PC-3 (cell line): ENCODE results near the gene KRT85. TPM values are rescaled to one million over a fixed set of nuclear protein-coding genes. Genes with fewer than 3 reads are reported as not detected.
A peak's percentile ranks its signal among the peaks of the same experiment; 100 is the strongest.

Source experiments
- ATAC-seq: fragments of 200-7000 bp; cut with Tn5 transposase; 2 replicates; pipeline ENCODE4 v1.9.1; 2020; ENCODE audit warnings: mild to moderate bottlenecking, moderate library complexity
- BruUV-seq: library from RNA; stranded (reverse); fragments of 400-500 nt; replicated peaks from 2 replicates; lab custom pipeline; 2021; lab: Mats Ljungman, UMichigan
- CTCF ChIA-PET: fragments of 300-600 bp; sonication (Branson Sonifier 250); formaldehyde crosslinking; loops from one replicate; lab custom pipeline; 2022; ENCODE audit warnings: antibody characterized with exemption; lab: Charles Lee
- POLR2A ChIA-PET: fragments of 300-600 bp; sonication (Branson Sonifier 250); formaldehyde crosslinking; loops from one replicate; lab custom pipeline; 2022; ENCODE audit warnings: antibody characterized with exemption; ENCODE audit not compliant: unreplicated experiment; lab: Charles Lee
- DNase-seq: peaks from one replicate; pipeline ENCODE4 v3.0.0-alpha.2; 2015
- H2AFZ ChIP-seq: fragments of 300-600 bp; sonication (generic); 2 replicates; pipeline ENCODE4 v1.6.0; 2016; ENCODE audit warnings: antibody characterized with exemption, low read length
- H3F3A ChIP-seq: fragments of 300-600 bp; sonication (generic); one replicate; pipeline ENCODE4 v1.6.0; 2017; ENCODE audit warnings: antibody characterized with exemption, low read length, control low read depth, mild to moderate bottlenecking; ENCODE audit not compliant: unreplicated experiment
- H3K27ac ChIP-seq: fragments of 300-600 bp; sonication (generic); 2 replicates; pipeline ENCODE4 v1.5.1; 2016; ENCODE audit warnings: mild to moderate bottlenecking, low read length
- H3K27me3 ChIP-seq: fragments of 300-600 bp; sonication (generic); 2 replicates; pipeline ENCODE4 v1.6.1; 2016; ENCODE audit warnings: low read length, mixed read lengths
- H3K36me3 ChIP-seq: fragments of 300-600 bp; sonication (generic); 2 replicates; pipeline ENCODE4 v1.6.1; 2016; ENCODE audit warnings: low read depth, mixed run types, low read length, mixed read lengths
- H3K4me1 ChIP-seq: fragments of 300-600 bp; sonication (generic); 2 replicates; pipeline ENCODE4 v1.5.1; 2016; ENCODE audit warnings: low read length; ENCODE audit not compliant: insufficient read depth
- H3K4me2 ChIP-seq: fragments of 300-600 bp; sonication (generic); 2 replicates; pipeline ENCODE4 v1.6.0; 2016; ENCODE audit warnings: low read length
- H3K4me3 ChIP-seq: fragments of 300-600 bp; sonication (generic); 2 replicates; pipeline ENCODE4 v1.5.1; 2016; ENCODE audit warnings: mild to moderate bottlenecking, low read length, mixed read lengths
- H3K79me2 ChIP-seq: fragments of 300-600 bp; sonication (generic); 2 replicates; pipeline ENCODE4 v1.6.1; 2017; ENCODE audit warnings: low read length, mixed read lengths
- H3K9ac ChIP-seq: fragments of 300-600 bp; sonication (generic); 2 replicates; pipeline ENCODE4 v1.6.0; 2016; ENCODE audit warnings: mild to moderate bottlenecking, low read length
- H3K9me2 ChIP-seq: fragments of 300-600 bp; sonication (generic); replicated peaks from 2 replicates; pipeline ENCODE4 v1.6.1; 2016; ENCODE audit warnings: mixed run types, low read length, mixed read lengths
- H3K9me3 ChIP-seq: fragments of 300-600 bp; sonication (generic); 2 replicates; pipeline ENCODE4 v1.6.1; 2016; ENCODE audit warnings: low read length, mixed read lengths
- H4K20me1 ChIP-seq: fragments of 300-600 bp; sonication (generic); 2 replicates; pipeline ENCODE4 v1.6.1; 2016; ENCODE audit warnings: low read length, mixed read lengths
- EZH2 ChIP-seq: fragments of 300-600 bp; sonication (generic); IDR thresholded peaks from one replicate; pipeline ENCODE4 v1.6.1; 2017; ENCODE audit warnings: antibody characterized with exemption, mild to moderate bottlenecking, low read length; ENCODE audit not compliant: unreplicated experiment
- EZH2phosphoT487 ChIP-seq: fragments of 300-600 bp; sonication (generic); IDR thresholded peaks from 2 replicates; pipeline ENCODE4 v1.6.1; 2018; ENCODE audit warnings: mild to moderate bottlenecking, antibody characterized with exemption, low read length, borderline replicate concordance
- intact Hi-C: fragments of 100-400 bp; cut with micrococcal nuclease; formaldehyde crosslinking; loops from 2 replicates; pipeline ENCODE4 v1.9.0; 2023
- total RNA-seq: library from RNA; depleted of rRNA; stranded (reverse); fragments of >200 nt; gene quantifications from 2 replicates; pipeline ENCODE4 v1.2.3, GENCODE V29; 2014
- TF ChIP-seq, protein P1 (sequence below): fragments of 300-600 bp; sonication (generic); conservative IDR thresholded peaks from 2 replicates; pipeline ENCODE4 v1.5.1; 2017; ENCODE audit warnings: antibody characterized with exemption, low read depth, mild to moderate bottlenecking, low read length

The KRT85 gene
- total RNA-seq, 1 experiment from 2014 or later: not detected

GRCh38 chr12:52415870-52416750 is 48.8 kb upstream of the KRT85 start:
- H3F3A ChIP-seq: no peaks in the 10 kb centered on the region
- no peaks in the 10 kb centered on the region for H3K9me3 ChIP-seq
- no peaks in the 10 kb centered on the region for H3K36me3 ChIP-seq
- H2AFZ ChIP-seq: no peak overlapping the region
- no peak for ATAC-seq
- intact Hi-C loops: no loop called here
- no peak overlapping the region for H3K9ac ChIP-seq
- CTCF ChIA-PET: no interaction called here
- no peak overlapping the region for H3K4me3 ChIP-seq
- DNase-seq: peak; percentile 70
- no peak overlapping the region for H3K27ac ChIP-seq
- H3K27me3 ChIP-seq: no peaks in the 10 kb centered on the region
- H3K9me2 ChIP-seq: no peaks in the 10 kb centered on the region
- H3K4me2 ChIP-seq: no peak overlapping the region
- BruUV-seq: no TSS peak
- H3K79me2 ChIP-seq: no peaks in the 10 kb centered on the region
- peaks cover 5% of the 10 kb centered on the region; the same call in 1 of the 2 replicates for H3K4me1 ChIP-seq
- no peaks in the 10 kb centered on the region for H4K20me1 ChIP-seq
- TF ChIP-seq, protein P1, sequence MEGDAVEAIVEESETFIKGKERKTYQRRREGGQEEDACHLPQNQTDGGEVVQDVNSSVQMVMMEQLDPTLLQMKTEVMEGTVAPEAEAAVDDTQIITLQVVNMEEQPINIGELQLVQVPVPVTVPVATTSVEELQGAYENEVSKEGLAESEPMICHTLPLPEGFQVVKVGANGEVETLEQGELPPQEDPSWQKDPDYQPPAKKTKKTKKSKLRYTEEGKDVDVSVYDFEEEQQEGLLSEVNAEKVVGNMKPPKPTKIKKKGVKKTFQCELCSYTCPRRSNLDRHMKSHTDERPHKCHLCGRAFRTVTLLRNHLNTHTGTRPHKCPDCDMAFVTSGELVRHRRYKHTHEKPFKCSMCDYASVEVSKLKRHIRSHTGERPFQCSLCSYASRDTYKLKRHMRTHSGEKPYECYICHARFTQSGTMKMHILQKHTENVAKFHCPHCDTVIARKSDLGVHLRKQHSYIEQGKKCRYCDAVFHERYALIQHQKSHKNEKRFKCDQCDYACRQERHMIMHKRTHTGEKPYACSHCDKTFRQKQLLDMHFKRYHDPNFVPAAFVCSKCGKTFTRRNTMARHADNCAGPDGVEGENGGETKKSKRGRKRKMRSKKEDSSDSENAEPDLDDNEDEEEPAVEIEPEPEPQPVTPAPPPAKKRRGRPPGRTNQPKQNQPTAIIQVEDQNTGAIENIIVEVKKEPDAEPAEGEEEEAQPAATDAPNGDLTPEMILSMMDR: no peak
- TF ChIP-seq EZH2phosphoT487 (no peak), EZH2 (no peak)
- POLR2A ChIA-PET: no interaction called here

DNA sequence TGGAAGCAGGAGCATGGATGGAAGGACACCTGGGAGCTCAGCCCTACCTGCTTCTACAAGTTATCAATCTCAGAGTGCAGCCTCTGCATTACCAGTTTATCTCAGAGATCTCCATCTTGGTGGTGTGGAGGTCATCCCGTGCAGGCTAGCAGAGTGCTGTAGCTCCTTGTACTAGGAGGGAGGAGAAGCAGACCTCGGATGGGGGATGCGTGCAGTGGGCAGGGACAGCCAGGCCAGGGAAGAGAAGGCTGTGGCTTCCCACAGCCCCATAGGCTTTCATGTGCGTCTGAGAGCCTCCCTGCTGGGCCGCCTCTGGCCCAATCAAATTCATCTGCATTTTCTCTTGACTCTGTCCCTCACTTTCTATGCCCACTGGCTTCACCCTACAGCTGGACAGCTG is 47.7 kb upstream of the KRT85 start:
- H3K79me2 ChIP-seq: no peaks in the 10 kb centered on the region
- POLR2A ChIA-PET: interaction anchor here (0.6 kb wide), 1 partner anchor 134 kb away, joined by 3 read pairs; no protein-coding TSS in a partner anchor
- DNase-seq (no peak), ATAC-seq (no peak)
- no peak for TF ChIP-seq EZH2phosphoT487
- H3K9me2 ChIP-seq: no peaks in the 10 kb centered on the region
- no peaks in the 10 kb centered on the region for H4K20me1 ChIP-seq
- no peak overlapping the region for H3K4me3 ChIP-seq
- intact Hi-C loops: no loop called here
- no peaks in the 10 kb centered on the region for H3F3A ChIP-seq
- peaks cover 5% of the 10 kb centered on the region; the same call in 1 of the 2 replicates for H3K4me1 ChIP-seq
- H3K9ac ChIP-seq: no peak overlapping the region
- H3K9me3 ChIP-seq: no peaks in the 10 kb centered on the region
- H3K27ac ChIP-seq: no peak overlapping the region
- BruUV-seq: no TSS peak
- no peaks in the 10 kb centered on the region for H3K36me3 ChIP-seq
- no peaks in the 10 kb centered on the region for H3K27me3 ChIP-seq
- CTCF ChIA-PET: no interaction called here
- no peak overlapping the region for H2AFZ ChIP-seq
- no peak overlapping the region for H3K4me2 ChIP-seq

GRCh38 chr12:52413782-52414345 is 46.6 kb upstream of the KRT85 start:
- Histone ChIP-seq H3K4me2 (no peak overlapping the region), H3K9me3 (no peaks in the 10 kb centered on the region), H3K4me3 (no peak overlapping the region), H3K9ac (no peak overlapping the region), H3K27me3 (no peaks in the 10 kb centered on the region), H3K4me1 (peaks cover 5% of the 10 kb centered on the region; the same call in 1 of the 2 replicates), H2AFZ (no peak overlapping the region), H3K27ac (no peak overlapping the region), H3K9me2 (no peaks in the 10 kb centered on the region), H4K20me1 (no peaks in the 10 kb centered on the region), H3K36me3 (no peaks in the 10 kb centered on the region), H3F3A (no peaks in the 10 kb centered on the region), H3K79me2 (no peaks in the 10 kb centered on the region)
- DNase-seq (no peak), ATAC-seq (no peak)
- ChIA-PET CTCF (no interaction called here), POLR2A (no interaction called here)
- TF ChIP-seq EZH2 (no peak), EZH2phosphoT487 (no peak)
- TF ChIP-seq, protein P1: 0 out of 2 replicates have a peak, but pooled peaks have one; percentile 14
- no TSS peak for BruUV-seq
- intact Hi-C loops: no loop called here
